SU-DHL-6 (cell line): ENCODE results near the gene FBXW7.

ENCODE experiments used
- H2AFZ ChIP-seq: fragments of 200-600 bp; sonication (generic); 2 replicates; pipeline ENCODE4 v1.6.1; 2014; ENCODE audit warnings: low read depth, mild to moderate bottlenecking, moderate library complexity, mixed read lengths, antibody characterized with exemption, low read length; ENCODE audit not compliant: severe bottlenecking
- H3F3A ChIP-seq: fragments of 200-600 bp; shearing (Covaris generic); 2 replicates; pipeline ENCODE4 v1.6.0; 2016; ENCODE audit warnings: antibody characterized with exemption, mild to moderate bottlenecking; ENCODE audit not compliant: insufficient read depth
- H3K27ac ChIP-seq: fragments of 200-600 bp; sonication (generic); 2 replicates; pipeline ENCODE4 v1.5.1; 2016; ENCODE audit warnings: low read depth, mild to moderate bottlenecking, low read length, moderate library complexity, mixed read lengths
- H3K27me3 ChIP-seq: fragments of 200-600 bp; sonication (generic), shearing (Covaris generic); 2 replicates; pipeline ENCODE4 v1.6.0; 2014; ENCODE audit warnings: mild to moderate bottlenecking, low read length
- H3K36me3 ChIP-seq: fragments of 200-600 bp; sonication (generic); 2 replicates; pipeline ENCODE4 v1.6.1; 2014; ENCODE audit warnings: mild to moderate bottlenecking, low read length, mixed read lengths
- H3K4me2 ChIP-seq: fragments of 300-600, 200-600 bp; shearing (Covaris generic), sonication (generic); 2 replicates; pipeline ENCODE4 v1.6.0; 2014; ENCODE audit warnings: low read length, low read depth, mild to moderate bottlenecking; ENCODE audit not compliant: poor library complexity, severe bottlenecking
- H3K4me3 ChIP-seq: fragments of 200-600 bp; sonication (generic); 2 replicates; pipeline ENCODE4 v1.5.1; 2014; ENCODE audit warnings: antibody characterized with exemption, low read length, mild to moderate bottlenecking, mixed read lengths; ENCODE audit not compliant: insufficient read depth, poor library complexity, severe bottlenecking
- H3K79me2 ChIP-seq: fragments of 200-600 bp; sonication (generic); 2 replicates; pipeline ENCODE4 v1.6.1; 2014; ENCODE audit warnings: mild to moderate bottlenecking, low read length, moderate library complexity; ENCODE audit not compliant: insufficient read depth
- H3K9ac ChIP-seq: fragments of 200-600 bp; sonication (generic); 2 replicates; pipeline ENCODE4 v1.7.0; 2014; ENCODE audit warnings: mild to moderate bottlenecking, low read length
- H3K9me2 ChIP-seq: fragments of 200-600 bp; sonication (generic); replicated peaks from 2 replicates; pipeline ENCODE4 v1.6.1; 2014; ENCODE audit warnings: low read length; ENCODE audit not compliant: insufficient read depth
- H3K9me3 ChIP-seq: fragments of 200-600 bp; sonication (generic); 2 replicates; pipeline ENCODE4 v1.6.1; 2014; ENCODE audit warnings: low read length, mixed read lengths; ENCODE audit not compliant: insufficient read depth
- H4K20me1 ChIP-seq: fragments of 200-600 bp; sonication (generic); 2 replicates; pipeline ENCODE4 v1.6.1; 2014; ENCODE audit warnings: low read depth, mild to moderate bottlenecking, antibody characterized with exemption, low read length, moderate library complexity, mixed read lengths
- CTCF ChIP-seq: fragments of 200-600 bp; sonication (generic); IDR thresholded peaks from one replicate; pipeline ENCODE4 v1.5.1; 2017; ENCODE audit warnings: antibody characterized with exemption, mild to moderate bottlenecking, low read length, moderate library complexity; ENCODE audit not compliant: insufficient read depth, poor library complexity, severe bottlenecking
- EZH2phosphoT487 ChIP-seq: fragments of 200-600 bp; sonication (generic), shearing (Covaris generic); conservative IDR thresholded peaks from 2 replicates; pipeline ENCODE4 v1.6.1; 2018; ENCODE audit warnings: mild to moderate bottlenecking, antibody characterized with exemption, low read length, moderate library complexity, mixed read lengths

Gene FBXW7

DNA sequence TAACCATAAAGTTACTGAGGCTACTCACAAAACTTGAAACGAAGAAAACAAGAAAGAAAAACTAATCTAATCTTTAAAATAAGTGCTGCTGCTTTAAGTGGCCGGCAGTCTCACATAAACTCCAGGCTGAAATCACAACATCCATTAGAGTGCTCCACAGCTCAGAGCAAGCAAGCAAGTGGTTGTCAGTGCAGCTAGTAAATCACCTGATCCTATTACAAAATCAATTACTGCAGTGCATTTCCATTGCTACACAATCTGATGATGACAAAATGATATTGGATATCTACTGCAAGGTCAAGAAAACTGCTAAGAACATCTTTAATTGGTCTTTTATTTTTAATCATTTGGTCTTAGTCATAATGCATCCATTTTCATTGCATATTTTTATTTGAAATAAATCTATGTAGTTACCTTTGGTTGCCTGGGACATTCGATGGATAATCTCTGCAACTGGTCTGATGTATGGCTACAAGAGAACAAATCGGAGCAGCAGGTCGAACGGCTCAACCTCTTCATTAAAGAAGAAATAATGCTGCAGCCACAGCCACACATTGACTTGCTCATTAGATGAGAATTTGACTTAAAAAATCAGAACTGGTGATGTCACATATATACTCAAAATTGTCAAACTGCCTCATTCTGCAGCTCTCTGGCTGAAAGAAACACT is 87.7 kb downstream of the FBXW7 start:
- no peaks in the 10 kb centered on the region for H3K27me3 ChIP-seq
- H3K9me2 ChIP-seq, result no peaks in the 10 kb centered on the region
- peaks cover 82% of the 10 kb centered on the region for H3K79me2 ChIP-seq
- H3K4me3 ChIP-seq, result no peak overlapping the region
- no peak overlapping the region for H3K4me2 ChIP-seq
- no peak overlapping the region for H2AFZ ChIP-seq
- no peak overlapping the region for H3K27ac ChIP-seq
- no peaks in the 10 kb centered on the region for H3K9me3 ChIP-seq
- H3K36me3 ChIP-seq, result peaks cover 4% of the 10 kb centered on the region; the same call in 1 of the 2 replicates
- H4K20me1 ChIP-seq, result 0 out of 2 replicates have a peak, but pooled peaks cover 8% of the 10 kb centered on the region
- no peak overlapping the region for H3K9ac ChIP-seq
- peaks cover 9% of the 10 kb centered on the region for H3F3A ChIP-seq
- no peak for TF ChIP-seq EZH2phosphoT487
- no peak for TF ChIP-seq CTCF

DNA sequence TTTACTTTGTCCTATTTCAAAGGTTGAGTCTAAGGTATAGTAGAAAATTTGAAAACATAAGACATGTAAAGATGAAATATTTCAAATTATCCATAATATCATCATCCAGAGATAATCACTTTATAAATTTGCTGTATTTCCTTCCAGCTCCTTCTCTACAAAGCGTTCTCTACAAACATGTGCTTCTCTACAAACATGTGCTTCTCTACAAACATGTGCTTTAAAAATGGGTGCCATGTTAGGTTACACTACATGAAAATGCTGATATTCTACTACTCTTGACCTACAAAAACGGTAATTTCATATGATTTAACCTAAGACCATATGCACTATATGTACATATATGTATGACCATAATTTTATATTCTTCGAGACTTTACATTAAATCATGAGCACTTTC is 92.0 kb downstream of the FBXW7 start:
- H3K9ac ChIP-seq, result no peak overlapping the region
- 0 out of 2 replicates have a peak, but pooled peaks cover 8% of the 10 kb centered on the region for H4K20me1 ChIP-seq
- no peaks in the 10 kb centered on the region for H3K27me3 ChIP-seq
- H3K4me2 ChIP-seq, result no peak overlapping the region
- H3K36me3 ChIP-seq, result no peaks in the 10 kb centered on the region; the same call in 1 of the 2 replicates
- H3K9me3 ChIP-seq, result no peaks in the 10 kb centered on the region
- H3K79me2 ChIP-seq, result peaks cover 84% of the 10 kb centered on the region
- H3K27ac ChIP-seq, result no peak overlapping the region
- no peak overlapping the region for H3K4me3 ChIP-seq
- TF ChIP-seq EZH2phosphoT487, result no peak
- TF ChIP-seq CTCF, result no peak
- no peak overlapping the region for H2AFZ ChIP-seq
- H3F3A ChIP-seq, result no peaks in the 10 kb centered on the region
- no peaks in the 10 kb centered on the region for H3K9me2 ChIP-seq

DNA sequence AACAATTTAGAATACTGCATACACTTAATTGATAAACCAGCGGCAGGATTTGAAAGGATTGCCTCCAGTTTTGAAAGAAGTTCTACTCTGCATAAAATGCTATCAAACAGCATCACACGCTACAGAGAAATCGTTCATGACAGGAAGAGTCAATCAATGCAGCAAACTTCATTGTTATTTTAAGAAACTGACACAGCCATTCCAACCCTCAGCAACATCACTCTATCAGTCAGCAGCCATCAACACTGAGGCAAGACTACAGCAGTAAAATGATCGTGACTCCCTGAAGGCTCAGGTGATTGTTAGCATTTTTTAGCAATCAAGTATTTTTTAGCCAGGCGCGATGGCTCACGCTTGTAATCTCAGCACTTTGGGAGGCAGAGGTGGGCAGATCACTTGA is 98.3 kb downstream of the FBXW7 start:
- Histone ChIP-seq H3K4me3 (no peak overlapping the region), H3K9me3 (0 out of 2 replicates have a peak, but pooled peaks cover 4% of the 10 kb centered on the region), H4K20me1 (no peaks in the 10 kb centered on the region), H3K4me2 (no peak overlapping the region), H2AFZ (no peak overlapping the region), H3K27me3 (no peaks in the 10 kb centered on the region), H3K36me3 (no peaks in the 10 kb centered on the region), H3F3A (no peaks in the 10 kb centered on the region), H3K27ac (no peak overlapping the region), H3K9me2 (no peaks in the 10 kb centered on the region), H3K9ac (no peak overlapping the region), H3K79me2 (peaks cover 81% of the 10 kb centered on the region)
- TF ChIP-seq CTCF (no peak), EZH2phosphoT487 (no peak)
